Activated T-helper 2 cell treated with anti-CD3 and anti-CD28 coated beads, Interferon-gamma antibody, Interleukin-2, Interleukin-4, amounts not matched to agents 10 μg/mL and 5 μg/mL and 100 μg/mL, durations not matched to agents 14 hours and 24 hours and 36 hours (primary cell): ENCODE measurements around the gene NELFA. TPM values are rescaled to one million over a fixed set of nuclear protein-coding genes. Genes with fewer than 3 reads are reported as not detected.

Experiments used
- DNase-seq: peaks from one replicate; pipeline ENCODE4 v3.0.0; 2021; ENCODE audit warnings: low spot score
- H3K27ac Mint-ChIP-seq: one replicate; pipeline ENCODE4 v1.8.0; 2021; ENCODE audit warnings: mixed read lengths
- H3K27me3 Mint-ChIP-seq: one replicate; pipeline ENCODE4 v1.8.0; 2021; ENCODE audit warnings: low read depth, mixed read lengths
- H3K36me3 Mint-ChIP-seq: one replicate; pipeline ENCODE4 v1.8.0; 2021; ENCODE audit warnings: low read depth, mixed read lengths
- H3K4me1 Mint-ChIP-seq: one replicate; pipeline ENCODE4 v1.8.0; 2021; ENCODE audit warnings: low read depth, mixed read lengths
- H3K4me3 Mint-ChIP-seq: one replicate; pipeline ENCODE4 v1.8.0; 2021; ENCODE audit warnings: low read depth, mild to moderate bottlenecking, moderate library complexity, mixed read lengths
- H3K9me3 Mint-ChIP-seq: one replicate; pipeline ENCODE4 v1.8.0; 2021; ENCODE audit warnings: mixed read lengths
- intact Hi-C: fragments of 100-400 bp; cut with micrococcal nuclease; formaldehyde crosslinking; loops from one replicate; pipeline ENCODE4 v1.15.1; 2023
- total RNA-seq: library from RNA; stranded (reverse); gene quantifications from 2 replicates; pipeline ENCODE4 v1.2.3, GENCODE V29; 2022

The NELFA gene
- total RNA-seq, 1 donor from 2014 or later = 48.3 TPM

- H3K27me3 Mint-ChIP-seq = no peaks in the 10 kb centered on the region
- H3K4me3 Mint-ChIP-seq = no peak overlapping the region
- peaks cover 28% of the 10 kb centered on the region for H3K36me3 Mint-ChIP-seq
- H3K4me1 Mint-ChIP-seq = no peaks in the 10 kb centered on the region
- DNase-seq = no peak
- no peak overlapping the region for H3K27ac Mint-ChIP-seq
- no peaks in the 10 kb centered on the region for H3K9me3 Mint-ChIP-seq
- intact Hi-C loops = no loop called here
Observed at GRCh38 chr4:1988327-1988724, 20.4 kb downstream of the NELFA start.

DNA sequence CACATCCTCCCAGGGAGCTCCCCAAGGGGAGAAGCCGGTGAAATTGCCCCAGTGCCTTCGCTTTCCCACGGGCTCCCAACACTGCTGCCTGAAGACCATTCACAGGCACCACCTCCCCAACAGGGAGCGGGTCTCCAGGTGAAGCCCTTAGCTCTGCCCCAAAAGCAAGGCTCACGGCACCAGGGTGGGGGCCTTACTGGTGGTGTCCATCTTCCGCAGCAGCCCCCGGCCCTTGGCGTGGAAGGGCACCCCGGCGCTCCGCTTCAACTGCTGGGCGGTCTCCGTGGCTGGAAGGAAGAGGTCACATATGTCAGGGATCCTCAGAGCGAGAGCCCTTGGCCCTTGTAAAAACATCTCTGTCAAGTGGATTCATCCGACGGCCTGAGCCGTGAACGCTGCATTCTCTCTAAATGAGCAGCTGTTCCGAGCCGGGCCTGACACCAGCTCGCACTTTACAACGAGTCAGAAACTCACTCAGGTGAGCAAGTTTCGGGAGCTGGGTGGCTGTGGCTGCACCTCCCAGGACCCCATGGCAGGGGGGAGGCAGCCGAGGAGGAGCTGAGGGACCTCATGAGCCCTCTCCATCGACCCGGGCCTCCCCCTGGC lies 20.9 kb downstream of the NELFA start:
- Mint-ChIP-seq H3K27ac (no peak overlapping the region), H3K9me3 (no peaks in the 10 kb centered on the region), H3K4me3 (no peak overlapping the region), H3K36me3 (peaks cover 29% of the 10 kb centered on the region), H3K4me1 (no peaks in the 10 kb centered on the region), H3K27me3 (no peaks in the 10 kb centered on the region)
- intact Hi-C loops = no loop called here
- no peak for DNase-seq

- Mint-ChIP-seq H3K27ac (no peak overlapping the region), H3K9me3 (no peaks in the 10 kb centered on the region), H3K4me1 (no peaks in the 10 kb centered on the region), H3K4me3 (no peak overlapping the region), H3K27me3 (no peaks in the 10 kb centered on the region), H3K36me3 (peaks cover 34% of the 10 kb centered on the region)
- DNase-seq = no peak
- intact Hi-C loops = no loop called here
Observed at GRCh38 chr4:1987296-1987695, 21.5 kb downstream of the NELFA start.

DNA sequence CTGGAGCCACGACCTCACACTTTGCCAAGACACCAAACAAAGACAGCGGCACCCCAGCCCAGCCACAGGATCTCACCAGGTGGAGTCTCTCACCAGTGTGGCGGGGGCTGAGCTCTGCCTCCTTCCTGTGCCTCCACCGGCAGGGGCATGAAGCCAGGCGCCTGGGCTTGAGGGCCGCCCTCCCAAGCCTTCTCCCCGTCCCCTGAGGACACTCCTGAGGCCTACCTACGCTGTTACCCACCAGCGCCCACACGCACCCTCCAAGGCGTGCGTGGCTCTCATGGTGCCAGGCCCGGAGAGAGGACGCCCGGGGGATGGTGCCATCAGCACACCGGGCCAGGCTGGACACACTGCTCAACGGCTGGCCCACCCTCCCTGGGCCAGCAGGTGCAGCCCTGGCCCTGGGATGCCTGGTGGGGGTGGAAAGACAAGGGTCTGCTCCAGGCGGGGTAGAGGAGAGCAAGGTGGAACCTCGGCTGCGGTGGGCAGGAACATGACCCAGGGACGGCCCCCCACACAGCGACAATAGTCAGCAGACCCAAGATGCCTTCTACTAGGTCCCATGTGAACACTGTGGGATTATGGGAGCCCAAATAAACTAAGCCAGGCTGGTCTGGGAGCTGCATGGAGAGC lies 22.1 kb downstream of the NELFA start:
- H3K27me3 Mint-ChIP-seq = no peaks in the 10 kb centered on the region
- no peak for DNase-seq
- peaks cover 39% of the 10 kb centered on the region for H3K36me3 Mint-ChIP-seq
- no peaks in the 10 kb centered on the region for H3K4me1 Mint-ChIP-seq
- H3K4me3 Mint-ChIP-seq = no peak overlapping the region
- H3K9me3 Mint-ChIP-seq = no peaks in the 10 kb centered on the region
- H3K27ac Mint-ChIP-seq = no peak overlapping the region
- intact Hi-C loops = no loop called here

DNA sequence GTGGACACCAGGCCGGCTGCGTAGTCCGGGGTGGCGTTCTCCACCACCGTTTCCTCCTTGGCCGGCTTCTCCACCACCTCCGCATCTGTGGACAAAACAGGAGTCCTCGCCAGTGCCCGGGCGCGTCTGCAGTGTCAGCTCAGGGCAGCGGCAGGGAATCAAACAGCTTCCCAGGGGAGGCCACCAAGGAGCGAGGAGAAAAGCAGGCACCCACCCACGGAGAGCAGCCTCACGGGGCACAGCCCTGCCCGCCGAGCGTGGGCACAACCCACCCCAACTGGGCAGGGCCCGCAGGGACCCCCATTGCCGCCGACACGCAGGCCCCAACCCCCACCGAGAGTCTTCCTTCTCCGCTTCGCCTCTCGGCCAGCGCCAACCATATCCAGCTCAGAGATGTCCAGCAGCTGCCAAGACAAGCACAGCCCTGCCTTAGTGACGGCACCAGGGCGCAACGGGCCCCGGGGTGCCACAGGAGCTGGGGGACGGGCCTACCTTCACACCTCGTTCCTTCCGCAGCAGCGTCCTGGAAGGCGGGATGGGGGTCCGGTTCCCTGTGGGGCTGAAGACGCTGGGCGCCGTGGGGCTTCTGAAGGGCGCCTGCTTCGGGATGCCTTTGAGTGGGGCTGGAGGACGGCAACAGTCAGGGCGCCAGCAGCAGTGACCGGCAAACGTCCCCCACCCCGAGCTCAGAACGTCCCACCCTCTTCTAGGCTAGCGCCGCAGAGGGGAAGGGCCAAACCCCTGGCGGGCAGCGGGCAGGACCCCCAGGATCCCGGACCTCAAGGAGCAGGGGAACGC lies 22.8 kb downstream of the NELFA start:
- Mint-ChIP-seq H3K4me1 (no peaks in the 10 kb centered on the region), H3K36me3 (peaks cover 47% of the 10 kb centered on the region), H3K9me3 (no peaks in the 10 kb centered on the region), H3K27ac (no peak overlapping the region), H3K27me3 (no peaks in the 10 kb centered on the region), H3K4me3 (no peak overlapping the region)
- DNase-seq = no peak
- intact Hi-C loops = no loop called here

GRCh38 chr4:1985294-1985693 lies 23.5 kb downstream of the NELFA start:
- no peak overlapping the region for H3K4me3 Mint-ChIP-seq
- H3K27ac Mint-ChIP-seq = no peak overlapping the region
- no peak for DNase-seq
- H3K9me3 Mint-ChIP-seq = no peaks in the 10 kb centered on the region
- no peaks in the 10 kb centered on the region for H3K4me1 Mint-ChIP-seq
- H3K36me3 Mint-ChIP-seq = peaks cover 51% of the 10 kb centered on the region
- H3K27me3 Mint-ChIP-seq = no peaks in the 10 kb centered on the region
- intact Hi-C loops = no loop called here

DNA sequence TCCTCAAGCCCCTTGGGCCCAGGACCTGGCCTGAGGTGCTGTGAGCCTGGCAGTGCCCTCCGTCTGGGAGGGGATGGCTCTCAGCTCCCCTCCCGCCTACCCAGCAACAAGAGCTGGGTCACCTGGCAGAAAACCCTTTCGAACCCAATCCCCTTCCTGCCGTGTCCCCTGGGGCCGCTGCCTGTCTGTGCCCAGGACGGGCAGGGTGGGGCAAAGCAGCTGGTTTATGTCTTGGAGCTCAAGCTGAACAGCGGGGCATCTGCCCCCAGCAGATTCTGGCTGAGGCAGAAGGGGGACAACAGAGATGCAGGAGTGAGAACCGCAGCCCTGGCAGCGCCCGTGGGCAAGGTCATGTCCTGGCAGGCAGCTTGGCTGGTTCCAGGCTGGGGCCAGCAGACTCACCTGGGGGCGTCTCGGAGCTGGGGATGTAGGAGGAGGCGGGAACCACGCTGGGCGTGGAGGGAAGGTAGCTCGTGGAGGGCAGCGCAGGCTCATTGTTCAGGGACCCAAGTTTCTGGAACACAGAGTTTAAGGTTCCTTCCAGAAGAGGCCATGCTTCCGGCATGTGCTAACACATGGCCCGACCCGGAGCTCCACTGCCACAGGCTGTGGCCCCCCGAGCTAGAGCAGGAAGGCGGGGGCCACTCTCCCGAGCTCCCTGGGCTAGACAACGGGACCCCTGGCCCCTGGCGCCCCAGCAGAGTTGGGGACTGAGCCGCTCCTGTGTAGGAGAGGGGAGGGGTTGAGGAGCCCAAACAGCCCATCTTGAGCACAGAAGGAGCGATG lies 24.2 kb downstream of the NELFA start:
- Mint-ChIP-seq H3K27ac (no peak overlapping the region), H3K4me1 (no peaks in the 10 kb centered on the region), H3K9me3 (no peaks in the 10 kb centered on the region), H3K36me3 (peaks cover 51% of the 10 kb centered on the region), H3K27me3 (no peaks in the 10 kb centered on the region), H3K4me3 (no peak overlapping the region)
- DNase-seq = no peak
- intact Hi-C loops = no loop called here

- intact Hi-C loops = no loop called here
- Mint-ChIP-seq H3K4me1 (no peaks in the 10 kb centered on the region), H3K36me3 (peaks cover 55% of the 10 kb centered on the region), H3K27me3 (no peaks in the 10 kb centered on the region), H3K4me3 (no peak overlapping the region), H3K27ac (no peak overlapping the region), H3K9me3 (no peaks in the 10 kb centered on the region)
- no peak for DNase-seq
Observed at GRCh38 chr4:1983846-1984405, 24.8 kb downstream of the NELFA start.

- H3K4me1 Mint-ChIP-seq = no peaks in the 10 kb centered on the region
- no peak overlapping the region for H3K27ac Mint-ChIP-seq
- no peak for DNase-seq
- H3K36me3 Mint-ChIP-seq = peaks cover 60% of the 10 kb centered on the region
- H3K9me3 Mint-ChIP-seq = no peaks in the 10 kb centered on the region
- intact Hi-C loops = no loop called here
- H3K27me3 Mint-ChIP-seq = no peaks in the 10 kb centered on the region
- H3K4me3 Mint-ChIP-seq = no peak overlapping the region
Observed at GRCh38 chr4:1983053-1983845, 25.5 kb downstream of the NELFA start.

- DNase-seq = no peak
- Mint-ChIP-seq H3K27ac (no peak overlapping the region), H3K4me1 (no peaks in the 10 kb centered on the region), H3K36me3 (peaks cover 57% of the 10 kb centered on the region), H3K27me3 (no peaks in the 10 kb centered on the region), H3K4me3 (no peak overlapping the region), H3K9me3 (no peaks in the 10 kb centered on the region)
- intact Hi-C loops = no loop called here
Observed at GRCh38 chr4:1982124-1983052, 26.4 kb downstream of the NELFA start.

GRCh38 chr4:1981251-1982058 lies 27.3 kb downstream of the NELFA start:
- no peak for DNase-seq
- peaks cover 58% of the 10 kb centered on the region for H3K36me3 Mint-ChIP-seq
- H3K27ac Mint-ChIP-seq = no peak overlapping the region
- no peaks in the 10 kb centered on the region for H3K27me3 Mint-ChIP-seq
- intact Hi-C loops = no loop called here
- no peaks in the 10 kb centered on the region for H3K4me1 Mint-ChIP-seq
- no peaks in the 10 kb centered on the region for H3K9me3 Mint-ChIP-seq
- no peak overlapping the region for H3K4me3 Mint-ChIP-seq
